ENCODE data around the gene OPA3.
A peak's percentile ranks its signal among the peaks of the same experiment; 100 is the strongest.

OPA3 gene

DNA sequence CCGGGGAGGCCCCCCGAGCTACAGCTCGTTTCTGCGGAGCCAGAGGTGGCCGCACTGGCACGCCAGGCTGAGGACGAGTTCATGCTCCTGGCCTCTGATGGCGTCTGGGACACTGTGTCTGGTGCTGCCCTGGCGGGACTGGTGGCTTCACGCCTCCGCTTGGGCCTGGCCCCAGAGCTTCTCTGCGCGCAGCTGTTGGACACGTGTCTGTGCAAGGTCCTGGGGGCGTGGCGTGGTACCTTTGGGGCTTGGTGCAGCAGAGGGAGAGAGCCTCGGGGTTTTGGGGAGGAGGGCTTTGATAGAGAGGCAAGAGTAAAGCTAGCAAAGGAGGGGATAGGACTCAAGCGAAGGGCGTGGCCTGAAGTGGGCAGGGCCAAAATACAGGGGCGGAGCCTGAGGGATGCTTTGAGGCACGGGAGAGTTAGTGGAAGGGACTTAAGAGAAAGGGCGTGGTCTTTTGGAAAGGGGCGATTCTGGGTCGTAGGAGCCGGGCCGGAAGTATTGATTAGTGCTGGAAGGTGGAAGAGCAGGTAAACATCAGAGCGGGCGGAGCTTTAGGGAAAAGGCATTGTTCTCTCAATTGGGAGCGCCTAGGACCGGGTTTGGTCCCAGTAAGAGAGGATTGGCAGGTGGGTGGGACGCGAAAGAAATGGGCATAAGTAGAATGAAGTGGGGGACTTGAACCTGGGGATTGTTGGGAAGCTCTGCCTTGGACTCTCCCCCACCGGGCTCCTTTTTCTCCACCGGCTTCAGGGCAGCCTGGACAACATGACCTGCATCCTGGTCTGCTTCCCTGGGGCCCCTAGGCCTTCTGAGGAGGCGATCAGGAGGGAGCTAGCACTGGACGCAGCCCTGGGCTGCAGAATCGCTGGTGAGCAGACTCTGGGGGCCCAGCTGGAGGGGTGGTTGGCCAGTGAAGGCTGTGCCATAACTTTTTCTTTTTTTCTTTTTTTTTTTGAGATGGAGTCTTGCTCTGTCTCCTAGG lies 85.1 kb downstream of the OPA3 start:
- DNase-seq: peak; percentile 55

DNA sequence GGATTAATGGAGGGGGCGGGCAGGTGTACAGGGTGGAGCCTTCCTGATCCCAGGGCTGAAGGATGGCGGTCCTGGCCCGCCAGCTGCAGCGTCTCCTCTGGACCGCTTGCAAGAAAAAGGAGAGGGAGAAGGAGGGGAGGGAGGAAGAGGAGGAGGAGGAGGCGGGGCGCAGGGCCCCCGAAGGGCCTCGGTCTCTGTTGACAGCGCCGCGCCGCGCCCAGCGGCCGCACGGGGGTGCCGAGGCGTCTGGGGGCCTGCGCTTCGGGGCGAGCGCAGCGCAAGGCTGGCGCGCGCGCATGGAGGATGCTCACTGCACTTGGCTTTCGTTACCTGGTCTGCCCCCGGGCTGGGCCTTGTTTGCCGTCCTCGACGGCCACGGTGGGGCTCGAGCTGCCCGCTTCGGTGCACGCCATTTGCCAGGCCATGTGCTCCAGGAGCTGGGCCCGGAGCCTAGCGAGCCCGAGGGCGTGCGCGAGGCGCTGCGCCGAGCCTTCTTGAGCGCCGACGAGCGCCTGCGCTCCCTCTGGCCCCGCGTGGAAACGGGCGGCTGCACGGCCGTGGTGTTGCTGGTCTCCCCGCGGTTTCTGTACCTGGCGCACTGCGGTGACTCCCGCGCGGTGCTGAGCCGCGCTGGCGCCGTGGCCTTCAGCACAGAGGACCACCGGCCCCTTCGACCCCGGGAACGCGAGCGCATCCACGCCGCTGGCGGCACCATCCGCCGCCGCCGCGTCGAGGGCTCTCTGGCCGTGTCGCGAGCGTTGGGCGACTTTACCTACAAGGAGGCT lies 86.0 kb downstream of the OPA3 start, which contains the start of gene PPM1N:
PPM1N (plus strand) TSS at position 33 of the 785 bp plus-strand sequence; CDS start at position 63, 30 bp downstream.
- peak; percentile 28 for DNase-seq

DNA sequence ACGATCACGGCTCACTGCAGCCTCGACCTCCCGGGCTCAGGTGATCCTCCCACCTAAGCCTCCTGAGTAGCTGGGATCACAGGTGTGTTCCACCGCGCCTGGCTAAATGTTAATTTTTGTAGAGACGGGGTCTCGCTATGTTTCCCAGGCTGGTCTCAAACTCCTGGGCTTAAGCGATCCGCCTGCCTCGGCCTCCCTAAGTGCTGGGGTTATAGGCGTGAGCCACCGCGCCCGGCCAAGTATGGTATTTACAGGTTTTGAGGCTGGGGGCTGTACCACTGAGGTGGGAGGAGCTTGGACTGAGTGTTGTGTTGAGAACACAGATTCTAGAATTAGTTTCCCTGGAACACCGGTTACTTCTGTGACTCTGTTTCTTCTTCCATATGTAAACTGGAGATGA lies 86.8 kb downstream of the OPA3 start:
- DNase-seq: peak; percentile 21

DNA sequence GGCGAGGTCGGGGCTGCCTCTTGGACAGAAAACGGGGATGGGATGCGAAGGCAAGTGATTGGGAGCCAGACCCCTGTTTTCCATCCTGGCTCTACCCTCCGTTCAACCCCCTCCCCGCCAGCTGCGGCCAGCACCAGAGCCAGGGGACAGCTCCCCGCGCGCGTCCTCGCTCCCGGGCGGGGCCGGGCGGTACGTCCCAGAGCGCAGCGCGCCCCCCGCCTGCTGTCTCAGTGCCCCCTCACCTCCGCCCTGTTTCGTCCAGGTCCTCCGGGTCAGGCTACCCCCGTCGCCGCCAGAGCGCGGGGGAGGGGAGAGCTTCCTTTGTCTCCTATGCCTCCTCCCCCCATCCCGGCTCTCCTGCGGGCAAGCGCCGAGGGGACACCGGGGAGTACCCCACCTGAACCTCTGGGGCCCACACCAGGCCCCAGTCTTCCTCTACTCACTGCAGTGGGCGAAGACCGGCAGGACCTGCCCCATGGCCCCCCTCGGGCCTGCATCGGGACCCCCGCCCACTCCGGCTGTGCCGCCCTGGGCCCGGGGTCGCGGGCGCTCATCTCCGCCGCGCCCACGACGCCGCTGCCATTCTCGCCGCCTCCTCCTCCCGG lies 88.2 kb downstream of the OPA3 start:
- DNase-seq: peak; percentile 71

DNA sequence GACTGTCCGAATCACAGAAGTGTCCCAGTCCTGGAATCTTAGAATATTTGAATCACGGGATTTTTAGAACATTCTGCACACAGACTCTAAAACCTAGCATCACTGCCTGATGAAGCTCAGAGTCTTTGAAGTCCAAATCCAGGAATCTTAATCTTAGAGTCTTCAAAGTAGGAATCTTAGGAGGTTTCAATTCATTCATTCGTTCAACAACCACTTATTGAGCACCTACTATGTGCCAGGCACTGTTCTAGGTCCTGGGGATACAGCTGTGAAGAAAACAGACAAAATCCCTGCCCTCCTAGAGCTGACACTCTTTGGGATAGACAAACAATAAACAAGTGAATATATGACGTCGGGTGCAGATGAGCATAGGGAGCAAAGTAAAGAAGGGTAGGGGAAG lies 89.4 kb downstream of the OPA3 start:
- no peak for DNase-seq

DNA sequence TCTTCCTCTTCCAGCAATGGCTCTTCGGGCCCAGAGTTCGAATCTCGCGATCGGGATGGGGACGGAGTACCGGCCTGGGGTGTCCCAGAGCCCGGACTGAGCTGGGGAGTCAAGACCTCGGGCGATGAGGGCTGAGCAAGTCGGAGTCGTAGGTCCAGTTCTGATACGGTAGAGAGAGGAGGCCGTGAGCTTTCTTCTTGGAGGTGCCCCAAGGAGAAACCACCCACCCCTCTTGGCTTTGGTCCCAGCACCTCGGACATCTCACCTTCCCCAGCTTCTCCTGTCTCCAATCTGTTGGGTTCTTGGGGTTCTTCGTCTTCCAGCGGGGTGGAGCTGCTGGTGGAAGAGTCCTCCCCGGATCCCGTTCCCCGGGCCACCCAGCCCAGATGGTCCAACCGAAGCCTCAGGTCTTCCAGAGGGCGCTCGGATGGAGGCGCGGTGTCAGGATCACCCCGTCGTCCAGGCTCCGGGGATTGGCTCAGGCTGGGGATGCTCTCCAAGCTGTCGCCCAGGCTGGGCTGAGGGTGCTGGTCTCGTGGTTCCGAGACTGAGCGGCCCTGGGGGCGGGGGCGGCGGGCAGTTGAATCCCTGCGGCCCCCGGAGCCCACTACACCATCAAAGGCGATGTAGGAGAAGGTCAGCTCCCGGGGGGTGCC lies 90.2 kb downstream of the OPA3 start:
- peak; percentile 29 for DNase-seq

DNA sequence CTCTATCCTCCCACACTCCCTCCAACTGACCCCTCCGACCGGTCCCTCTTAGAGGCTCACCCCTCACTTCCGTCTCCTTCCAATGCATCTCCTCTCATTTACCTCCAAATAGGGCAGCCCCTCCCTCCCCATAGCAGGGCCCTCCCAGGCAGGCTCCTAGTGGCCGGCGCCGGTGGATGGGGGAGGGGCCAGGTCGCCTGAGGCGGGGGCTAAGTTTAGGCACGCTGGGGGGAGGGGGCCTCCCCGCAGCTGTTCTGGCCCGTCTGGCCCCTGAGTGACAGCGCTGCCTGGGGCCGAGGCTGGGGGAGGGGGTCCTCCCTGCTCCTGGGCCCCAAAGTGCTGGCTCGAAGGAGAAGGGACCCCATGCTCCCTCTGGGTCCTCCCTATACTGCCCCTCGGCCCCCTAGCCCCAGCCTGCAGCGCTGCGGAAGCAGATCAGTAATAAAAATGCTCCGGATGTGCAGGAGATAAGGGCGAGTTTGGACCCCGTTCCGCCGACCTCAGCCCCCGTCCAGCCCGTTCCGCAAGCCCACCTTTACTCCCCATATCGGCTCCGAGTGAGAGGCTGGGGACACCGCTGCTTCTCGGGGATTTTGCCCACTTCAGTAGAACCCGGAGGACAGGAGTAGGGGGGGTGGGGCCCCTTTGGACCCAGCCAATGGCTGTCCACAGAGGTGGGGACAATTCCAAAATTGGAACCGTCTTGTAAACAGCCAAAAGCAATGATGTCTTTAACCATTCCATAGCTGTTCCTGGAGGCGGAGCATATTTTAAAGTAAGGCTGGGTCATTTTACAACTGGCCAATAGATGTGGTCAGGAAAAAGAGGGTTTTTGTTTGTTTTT lies 91.8 kb downstream of the OPA3 start:
- DNase-seq: peak; percentile 75

DNA sequence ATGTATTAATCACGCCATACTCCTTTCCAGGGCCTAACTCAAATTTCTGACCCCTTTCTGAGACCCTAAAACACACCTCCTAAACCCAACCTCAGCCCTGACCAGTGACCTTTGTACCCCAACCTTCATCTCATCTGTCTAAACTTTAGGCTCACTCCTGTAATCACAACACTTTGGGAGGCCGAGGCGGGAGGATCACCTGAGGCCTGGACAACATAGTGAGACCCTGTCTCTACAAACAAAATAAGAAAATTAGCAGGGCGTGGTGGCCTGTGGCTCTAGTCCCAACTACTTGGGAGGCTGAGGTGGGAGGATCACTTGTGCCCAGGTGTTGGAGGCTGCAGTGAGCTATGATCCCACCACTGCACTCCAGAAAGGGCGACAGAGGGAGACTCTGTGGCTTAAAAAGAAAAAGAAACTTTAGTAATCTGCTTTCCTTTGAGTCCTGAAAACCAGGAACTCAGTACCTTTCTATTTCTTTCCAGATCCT lies 92.4 kb downstream of the OPA3 start:
- DNase-seq: no peak

DNA sequence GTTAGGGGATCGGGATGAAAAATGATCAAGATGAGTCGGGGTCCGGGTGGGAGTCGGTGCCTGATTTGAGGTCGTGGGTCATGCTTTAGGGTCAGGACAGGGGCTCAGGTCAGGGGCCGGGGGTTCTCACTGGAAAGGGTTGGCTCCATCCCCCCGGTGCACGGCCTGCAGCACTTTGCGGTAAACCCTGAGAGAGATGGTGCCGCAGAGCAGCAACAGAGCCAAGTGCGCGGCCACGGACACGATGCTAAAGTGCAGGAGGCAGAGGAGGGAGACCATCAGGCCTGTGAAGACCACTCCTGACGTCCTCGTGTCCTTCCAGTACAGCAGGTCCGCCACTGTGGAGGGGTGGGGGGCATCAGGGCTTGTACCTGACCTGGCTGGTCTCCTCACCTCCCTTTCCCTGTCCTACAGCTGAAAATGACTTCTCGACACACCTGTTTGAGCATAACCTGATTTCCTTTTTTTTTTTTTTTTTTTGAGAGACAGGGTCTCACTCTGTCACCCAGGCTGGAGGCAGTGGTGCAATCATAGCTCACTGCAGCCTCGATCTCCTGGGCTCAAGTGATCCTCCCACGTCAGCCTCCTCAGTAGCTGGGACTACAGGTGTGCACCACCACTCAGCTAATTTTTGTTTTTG lies 95.3 kb downstream of the OPA3 start:
- no peak for DNase-seq

DNA sequence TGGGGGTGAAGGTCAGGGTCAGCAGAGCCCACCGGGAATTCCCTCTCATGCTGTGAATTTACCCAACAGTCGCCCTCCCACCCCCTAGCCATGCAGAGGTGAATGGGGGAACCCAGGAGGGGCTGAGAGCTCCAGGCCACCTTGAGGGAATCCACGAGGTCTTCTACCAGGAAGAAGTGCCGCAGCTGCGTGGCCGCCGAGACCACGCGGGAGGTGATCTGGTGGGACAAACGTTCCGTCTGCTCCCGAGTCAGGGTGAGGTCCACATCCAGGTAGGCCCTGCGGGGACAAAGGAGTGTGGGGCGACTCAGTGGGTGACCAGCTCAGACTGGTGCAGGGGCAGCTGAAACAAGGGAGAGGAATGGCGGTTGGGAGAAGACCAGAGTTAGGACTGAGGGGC lies 95.9 kb downstream of the OPA3 start:
- no peak for DNase-seq

DNA sequence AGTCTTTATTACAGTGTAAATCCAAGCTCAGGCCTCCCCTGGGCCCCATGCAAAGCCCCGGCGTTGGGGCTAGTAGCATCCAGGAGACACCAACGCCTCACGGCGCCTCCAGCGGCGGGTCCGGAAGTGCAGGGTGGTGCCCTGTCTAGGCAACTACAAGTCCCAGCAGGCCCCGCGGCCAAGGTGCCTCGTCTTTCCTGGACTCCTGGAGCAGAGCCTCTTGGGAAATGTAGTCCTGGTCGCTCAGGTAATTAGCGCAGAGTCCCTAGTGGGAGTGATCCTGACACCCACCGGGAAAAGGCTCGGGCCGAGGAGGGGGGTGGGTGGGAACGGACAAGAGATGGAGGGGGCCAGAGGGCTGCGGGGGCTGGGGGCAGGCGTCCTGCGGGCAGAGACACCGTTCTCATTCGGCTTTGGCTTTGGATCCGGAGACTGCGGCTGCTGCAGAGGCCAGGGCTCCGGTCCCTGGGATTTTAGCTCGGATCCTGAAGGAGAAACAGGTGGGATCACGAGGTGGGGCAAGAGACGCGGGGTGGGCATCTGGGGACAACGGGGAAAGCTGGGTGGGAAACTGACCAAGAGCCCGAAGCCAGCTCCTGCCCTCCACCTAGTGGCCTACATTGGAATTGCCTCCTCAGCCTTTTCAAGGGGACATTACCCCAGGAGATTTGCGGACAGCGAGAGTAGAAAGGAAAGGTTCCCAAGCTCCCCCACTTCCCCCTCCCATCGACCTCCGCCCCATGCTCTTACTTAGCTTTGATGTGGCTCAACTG lies 99.1 kb downstream of the OPA3 start:
- DNase-seq: peak; percentile 97

DNA sequence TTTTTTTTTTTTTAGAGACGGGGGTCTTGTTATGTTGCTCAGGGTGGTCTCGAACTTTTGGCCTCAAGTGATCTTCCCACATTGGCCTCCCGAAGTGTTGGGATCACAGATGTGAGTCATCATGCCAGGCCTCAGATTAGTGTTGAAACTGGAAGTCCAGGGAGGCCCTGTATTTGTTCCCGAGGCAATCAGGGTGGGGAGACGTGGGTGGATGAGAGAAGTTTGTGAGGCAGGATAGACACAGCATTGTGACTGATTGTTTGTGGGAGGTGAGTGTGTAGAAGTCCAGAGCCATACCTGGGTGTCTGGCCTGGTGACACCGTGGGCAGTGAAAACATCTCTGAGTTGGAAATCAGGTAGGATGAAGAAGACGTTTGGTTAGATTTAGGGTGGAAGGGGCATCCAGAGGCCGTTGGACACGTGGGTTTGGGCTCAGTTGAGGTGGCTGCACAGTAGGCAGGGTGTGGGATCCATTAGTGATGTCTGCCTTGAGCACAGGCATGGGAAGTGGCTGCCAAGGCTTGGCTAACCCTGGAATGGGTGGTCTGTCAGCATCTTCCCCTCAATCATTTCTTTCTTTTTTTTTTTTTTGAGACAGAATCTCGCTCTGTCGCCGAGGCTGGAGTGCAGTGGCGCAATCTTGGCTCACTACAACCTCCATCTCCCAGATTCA lies 100.2 kb downstream of the OPA3 start:
- DNase-seq: no peak

DNA sequence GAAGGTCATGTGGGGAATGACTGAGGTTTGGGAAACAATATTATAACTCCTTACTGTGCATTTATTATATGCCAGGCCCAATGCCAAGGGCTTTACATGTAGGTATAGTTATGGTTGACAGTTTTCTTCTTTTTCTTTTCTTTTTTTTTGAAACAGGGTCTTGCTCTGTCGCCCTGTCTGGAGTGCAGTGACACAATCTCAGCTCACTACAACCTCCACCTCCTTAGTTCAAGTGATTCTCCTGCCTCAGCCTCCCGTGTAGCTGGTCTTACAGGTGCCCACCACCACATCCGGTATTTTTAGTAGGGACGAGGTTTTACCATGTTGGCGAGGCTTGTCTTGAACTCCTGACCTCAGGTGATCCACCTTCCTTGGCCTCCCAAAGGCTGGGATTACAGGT lies 101.6 kb downstream of the OPA3 start:
- DNase-seq: no peak

DNA sequence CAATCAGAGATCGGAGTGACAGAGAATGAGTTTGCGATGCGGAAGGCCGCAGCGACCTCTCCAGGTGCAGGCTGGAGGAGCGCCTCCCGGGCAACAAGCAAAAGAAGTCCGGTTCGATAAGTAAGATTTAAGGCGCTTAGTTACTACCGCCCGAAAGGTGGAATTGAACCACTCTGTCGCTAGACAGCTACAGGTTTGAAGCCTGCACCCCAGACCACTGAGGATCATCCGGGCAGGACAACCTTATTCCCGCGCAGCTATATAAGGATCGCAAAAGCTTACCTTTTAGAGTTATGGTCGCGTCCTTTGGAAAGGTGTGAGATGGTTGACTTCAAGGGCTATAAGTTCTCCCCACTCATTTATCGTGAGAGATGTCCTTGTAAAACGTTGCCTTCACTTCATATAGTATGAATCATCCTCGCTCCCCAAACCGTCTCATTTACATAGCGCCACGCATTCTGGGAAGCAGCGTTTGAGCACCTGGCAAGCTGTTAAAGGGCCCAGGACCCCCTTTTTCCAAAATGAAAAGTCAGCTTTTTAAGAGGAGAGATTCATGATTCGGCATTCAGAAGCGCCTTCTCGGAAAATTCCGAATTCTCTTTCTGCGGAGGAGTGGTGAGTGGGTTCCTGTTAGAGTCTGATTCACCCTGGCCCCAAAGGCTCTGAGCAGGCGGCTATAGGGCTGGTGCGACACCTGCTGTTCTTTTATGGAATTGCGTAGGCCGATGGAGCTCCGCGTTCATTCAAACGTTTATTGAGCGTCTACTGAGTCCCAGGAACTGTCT lies 106.0 kb downstream of the OPA3 start:
- DNase-seq: peak; percentile 93

DNA sequence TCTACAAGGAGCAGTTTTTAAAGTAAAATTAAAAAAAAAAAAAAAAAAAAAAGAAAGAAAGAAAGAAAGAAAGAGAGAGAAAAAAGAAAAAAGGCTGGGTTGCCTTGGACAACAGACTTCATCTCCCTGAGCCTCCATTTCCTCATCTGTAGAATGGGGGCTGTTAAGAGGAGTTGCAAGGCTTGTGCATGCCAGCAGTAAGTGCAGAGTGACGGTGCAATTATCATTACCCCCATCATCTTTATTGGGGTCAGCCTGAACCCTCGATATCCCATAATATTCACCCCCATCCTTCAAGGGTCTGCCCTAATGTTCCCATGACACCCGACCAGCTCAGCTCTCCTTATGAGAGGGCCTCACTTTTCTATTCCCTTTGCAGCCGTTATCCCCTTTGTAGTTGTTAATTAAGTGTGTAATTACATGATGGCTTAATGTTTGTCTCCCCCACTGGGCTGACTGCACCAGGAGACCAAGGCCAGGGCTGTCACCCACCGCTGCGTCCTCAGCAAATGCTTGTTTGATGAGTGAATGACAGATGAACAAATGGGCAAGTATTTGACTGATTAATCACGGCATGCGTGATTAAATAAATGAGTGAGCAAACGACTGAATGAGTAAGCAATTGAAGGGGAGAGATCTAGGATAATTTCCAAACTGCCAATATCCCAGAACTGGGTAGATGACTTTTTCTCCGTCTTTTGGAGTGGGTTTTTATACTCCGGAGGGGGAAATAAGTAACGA lies 106.7 kb downstream of the OPA3 start:
- no peak for DNase-seq
